SK-N-SH treated with all-trans-retinoic acid at 6 μM for 48 hours (cell line): Measurements from ENCODE around the gene XRCC3.

Experiments used
- ATAC-seq: fragments of 200-7000 bp; cut with Tn5 transposase; 3 replicates; pipeline ENCODE4 v1.9.1; 2020; ENCODE audit warnings: mild to moderate bottlenecking, moderate library complexity
- BACH2 ChIP-seq: fragments of 250-450 bp; sonication (Bioruptor Pico); IDR thresholded peaks from 2 replicates; pipeline ENCODE4 v1.9.0; 2021; ENCODE audit warnings: mild to moderate bottlenecking, borderline replicate concordance
- CSDC2 ChIP-seq: fragments of 250-450 bp; sonication (Bioruptor Pico); IDR thresholded peaks from 2 replicates; pipeline ENCODE4 v1.5.0; 2020; ENCODE audit warnings: mild to moderate bottlenecking, moderate library complexity
- ESRRG ChIP-seq: fragments of 250-450 bp; sonication (Bioruptor Pico); IDR thresholded peaks from 2 replicates; pipeline ENCODE4 v1.6.1; 2021; ENCODE audit warnings: mild to moderate bottlenecking
- GLIS3 ChIP-seq: fragments of 250-450 bp; sonication (Bioruptor Pico); IDR thresholded peaks from 2 replicates; pipeline ENCODE4 v1.5.0; 2020; ENCODE audit warnings: mild to moderate bottlenecking, moderate library complexity
- OSR1 ChIP-seq: fragments of 250-450 bp; sonication (Bioruptor Pico); IDR thresholded peaks from 2 replicates; pipeline ENCODE4 v1.8.0; 2022; ENCODE audit warnings: moderate library complexity, mild to moderate bottlenecking, inconsistent platforms
- PATZ1 ChIP-seq: fragments of 250-450 bp; sonication (Bioruptor Pico); IDR thresholded peaks from 2 replicates; pipeline ENCODE4 v1.8.0; 2020; ENCODE audit warnings: mild to moderate bottlenecking, moderate library complexity, borderline replicate concordance
- POU6F1 ChIP-seq: fragments of 250-450 bp; sonication (Bioruptor Pico); IDR thresholded peaks from 2 replicates; pipeline ENCODE4 v1.8.0; 2021; ENCODE audit warnings: low read depth, mild to moderate bottlenecking, moderate library complexity, borderline replicate concordance
- PPARA ChIP-seq: fragments of 250-450 bp; sonication (Bioruptor Pico); IDR thresholded peaks from 2 replicates; pipeline ENCODE4 v1.5.0; 2020; ENCODE audit warnings: mild to moderate bottlenecking, borderline replicate concordance
- RARB ChIP-seq: fragments of 250-450 bp; sonication (Bioruptor Pico); IDR thresholded peaks from 2 replicates; pipeline ENCODE4 v1.8.0; 2021; ENCODE audit warnings: mild to moderate bottlenecking, moderate library complexity
- TCF4 ChIP-seq: fragments of 250-450 bp; sonication (Bioruptor Pico); IDR thresholded peaks from 2 replicates; pipeline ENCODE4 v1.8.0; 2021; ENCODE audit warnings: mild to moderate bottlenecking, moderate library complexity, borderline replicate concordance
- TOX ChIP-seq: fragments of 250-450 bp; sonication (Bioruptor Pico); IDR thresholded peaks from 2 replicates; pipeline ENCODE4 v1.8.0; 2021; ENCODE audit warnings: mild to moderate bottlenecking, moderate library complexity, borderline replicate concordance
- ZC3H10 ChIP-seq: fragments of 250-450 bp; sonication (Bioruptor Pico); IDR thresholded peaks from 2 replicates; pipeline ENCODE4 v1.5.1; 2021; ENCODE audit warnings: mild to moderate bottlenecking, moderate library complexity
- ZFP3 ChIP-seq: fragments of 250-450 bp; sonication (Bioruptor Pico); IDR thresholded peaks from 2 replicates; pipeline ENCODE4 v1.5.0; 2020; ENCODE audit warnings: mild to moderate bottlenecking, moderate library complexity
- ZFP30 ChIP-seq: fragments of 450-650 bp; formaldehyde crosslinking; IDR thresholded peaks from 2 replicates; pipeline ENCODE4 v1.5.0; 2022; ENCODE audit warnings: mild to moderate bottlenecking, moderate library complexity
- ZNF70 ChIP-seq: fragments of 450-650 bp; formaldehyde crosslinking; IDR thresholded peaks from 2 replicates; pipeline ENCODE4 v1.5.0; 2020; ENCODE audit warnings: mild to moderate bottlenecking, moderate library complexity
- ZNF8 ChIP-seq: fragments of 450-650 bp; formaldehyde crosslinking; IDR thresholded peaks from 2 replicates; pipeline ENCODE4 v1.5.0; 2020; ENCODE audit warnings: mild to moderate bottlenecking, moderate library complexity
- TF ChIP-seq, protein P1 (sequence below): fragments of 250-450 bp; sonication (Bioruptor Pico); IDR thresholded peaks from 2 replicates; pipeline ENCODE4 v1.5.0; 2020; ENCODE audit warnings: mild to moderate bottlenecking, moderate library complexity

XRCC3 gene

GRCh38 chr14:103740991-103741689, 25.9 kb upstream of the XRCC3 start (continued):
- TF ChIP-seq, protein P1, sequence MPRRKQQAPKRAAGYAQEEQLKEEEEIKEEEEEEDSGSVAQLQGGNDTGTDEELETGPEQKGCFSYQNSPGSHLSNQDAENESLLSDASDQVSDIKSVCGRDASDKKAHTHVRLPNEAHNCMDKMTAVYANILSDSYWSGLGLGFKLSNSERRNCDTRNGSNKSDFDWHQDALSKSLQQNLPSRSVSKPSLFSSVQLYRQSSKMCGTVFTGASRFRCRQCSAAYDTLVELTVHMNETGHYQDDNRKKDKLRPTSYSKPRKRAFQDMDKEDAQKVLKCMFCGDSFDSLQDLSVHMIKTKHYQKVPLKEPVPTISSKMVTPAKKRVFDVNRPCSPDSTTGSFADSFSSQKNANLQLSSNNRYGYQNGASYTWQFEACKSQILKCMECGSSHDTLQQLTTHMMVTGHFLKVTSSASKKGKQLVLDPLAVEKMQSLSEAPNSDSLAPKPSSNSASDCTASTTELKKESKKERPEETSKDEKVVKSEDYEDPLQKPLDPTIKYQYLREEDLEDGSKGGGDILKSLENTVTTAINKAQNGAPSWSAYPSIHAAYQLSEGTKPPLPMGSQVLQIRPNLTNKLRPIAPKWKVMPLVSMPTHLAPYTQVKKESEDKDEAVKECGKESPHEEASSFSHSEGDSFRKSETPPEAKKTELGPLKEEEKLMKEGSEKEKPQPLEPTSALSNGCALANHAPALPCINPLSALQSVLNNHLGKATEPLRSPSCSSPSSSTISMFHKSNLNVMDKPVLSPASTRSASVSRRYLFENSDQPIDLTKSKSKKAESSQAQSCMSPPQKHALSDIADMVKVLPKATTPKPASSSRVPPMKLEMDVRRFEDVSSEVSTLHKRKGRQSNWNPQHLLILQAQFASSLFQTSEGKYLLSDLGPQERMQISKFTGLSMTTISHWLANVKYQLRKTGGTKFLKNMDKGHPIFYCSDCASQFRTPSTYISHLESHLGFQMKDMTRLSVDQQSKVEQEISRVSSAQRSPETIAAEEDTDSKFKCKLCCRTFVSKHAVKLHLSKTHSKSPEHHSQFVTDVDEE (CRISPR knock-in tag) = no peak

GRCh38 chr14:103739793-103740501, 24.7 kb upstream of the XRCC3 start:
- TF ChIP-seq POU6F1 (CRISPR knock-in tag) = no peak
- TF ChIP-seq CSDC2 (CRISPR knock-in tag) = no peak
- no peak for TF ChIP-seq BACH2
- no peak for TF ChIP-seq PPARA
- no peak for TF ChIP-seq ZC3H10
- no peak for TF ChIP-seq RARB (CRISPR knock-in tag)
- TF ChIP-seq OSR1 (CRISPR knock-in tag) = no peak
- no peak for TF ChIP-seq ESRRG (CRISPR knock-in tag)
- no peak for ATAC-seq

GRCh38 chr14:103739466-103739792, 24.2 kb upstream of the XRCC3 start:
- TF ChIP-seq ZFP3 (CRISPR knock-in tag) = no peak
- no peak for TF ChIP-seq TOX (CRISPR knock-in tag)
- no peak for TF ChIP-seq POU6F1 (CRISPR knock-in tag)
- no peak for TF ChIP-seq ZC3H10
- no peak for TF ChIP-seq GLIS3 (CRISPR knock-in tag)
- TF ChIP-seq ZNF8 (CRISPR knock-in tag) = no peak
- TF ChIP-seq, all 23 proteins: peak for 0
- no peak for ATAC-seq

- TF ChIP-seq RARB (CRISPR knock-in tag) (no peak), ZFP30 (CRISPR knock-in tag) (no peak), TCF4 (CRISPR knock-in tag) (no peak), PATZ1 (CRISPR knock-in tag) (no peak), PPARA (no peak), GLIS3 (CRISPR knock-in tag) (no peak), ZNF70 (CRISPR knock-in tag) (no peak)
- TF ChIP-seq, protein P1 (CRISPR knock-in tag) = no peak
Observed at GRCh38 chr14:103738701-103739451, 23.6 kb upstream of the XRCC3 start.

More at GRCh38 chr14:103738701-103739451, 23.6 kb upstream of the XRCC3 start:
- no peak for ATAC-seq
